Body of pancreas (tissue), 4 donors: Measurements from ENCODE around the gene SCN7A. TPM values are rescaled to one million over a fixed set of nuclear protein-coding genes. Genes with fewer than 3 reads are reported as not detected.

ENCODE experiments used
- ATAC-seq: fragments of 150-250 bp; one replicate; pipeline ENCODE4 v1.9.1; 2016
- DNase-seq, 4 donors: peaks; one replicate each; pipeline ENCODE4 v3.0.0-alpha.2; 2019
- H3K27ac ChIP-seq, 4 donors: fragments of 200-600 bp; sonication (generic); 1 replicate in 3 of 4; 2 replicates in 1 of 4; pipeline versions ENCODE4 v1.5.1 to v1.6.1; 2016 to 2019; ENCODE audit warnings: mild to moderate bottlenecking in 1 of 4, mixed read lengths in 1 of 4, moderate library complexity in 1 of 4
- H3K27me3 ChIP-seq, 2 donors: fragments of 200-600 bp; sonication (generic); one replicate each; pipeline ENCODE4 v1.6.0; 2016; ENCODE audit warnings: mild to moderate bottlenecking in 1 of 2
- H3K36me3 ChIP-seq, 2 donors: fragments of 200-600 bp; sonication (generic); replicated peaks in 1 of 2; 2 replicates each; pipeline ENCODE4 v1.5.1; 2016; ENCODE audit warnings: low read depth in 2 of 2; ENCODE audit not compliant: insufficient read depth in 1 of 2
- H3K4me1 ChIP-seq: fragments of 200-600 bp; sonication (generic); one replicate; pipeline ENCODE4 v1.6.0; 2016
- H3K4me3 ChIP-seq, 2 donors: fragments of 200-600 bp; sonication (generic); 1 replicate in 1 of 2; 2 replicates in 1 of 2; pipeline ENCODE4 v1.5.1; 2016 to 2019
- H3K9me3 ChIP-seq, 3 donors: fragments of 200-600 bp; sonication (generic); 1 replicate in 2 of 3; 2 replicates in 1 of 3; pipeline ENCODE4 v1.5.1; 2016
- CTCF ChIP-seq, 7 experiments: fragments of 450-650 bp in 4 of 7; fragments of 200-600 bp in 3 of 7; sonication (generic) in 3 of 7; IDR thresholded peaks; one replicate each; pipeline ENCODE4 v1.5.1; 2016 to 2019; ENCODE audit warnings: antibody characterized with exemption in 7 of 7
- POLR2A ChIP-seq, 3 donors: fragments of 450-650 bp; IDR thresholded peaks; one replicate each; pipeline ENCODE4 v1.6.1; 2016; ENCODE audit warnings: antibody characterized with exemption in 3 of 3, mild to moderate bottlenecking in 2 of 3
- WGBS, 2 donors: methylation state at CpG; one replicate each; pipeline ENCODE4 v1.1.5; 2017; 5-methylcytosine and 5-hydroxymethylcytosine counted together
- intact Hi-C: fragments of 100-400 bp; cut with DNase I; formaldehyde crosslinking; loops from one replicate; pipeline ENCODE4 v1.15.1; 2023
- total RNA-seq, 2 donors: library from RNA; depleted of rRNA; stranded (reverse); fragments of >200 nt; gene quantifications; one replicate each; pipeline ENCODE4 v1.1.0, GENCODE V29; 2016

SCN7A gene
- total RNA-seq, 2 donors from 2014 or later: 7.8 to 8.6 TPM

DNA sequence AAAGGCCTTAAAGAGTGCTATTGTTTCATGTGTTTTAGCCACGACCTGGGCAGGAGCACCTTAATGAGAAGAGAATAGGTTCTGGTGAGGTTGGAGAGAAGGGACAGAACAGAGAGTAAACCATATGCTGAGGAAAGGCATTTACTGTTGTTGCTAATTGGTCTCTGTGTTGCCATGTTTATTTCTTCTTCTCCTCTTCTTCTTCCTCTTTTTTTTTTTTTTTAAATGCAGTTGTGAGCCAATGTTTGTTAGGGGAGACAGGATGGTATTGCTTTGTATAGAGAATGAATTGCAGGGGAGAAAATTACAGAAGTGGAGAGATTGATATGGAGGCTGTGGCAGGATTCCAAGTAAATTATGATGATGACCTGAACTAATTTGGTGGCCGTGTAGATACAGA is 120.9 kb downstream of the SCN7A start:
- 39 to 40% methylated on average over 2 of the region's 2 CpGs for WGBS, 2 donors
- Histone ChIP-seq H3K4me3 (no peak overlapping the region), H3K9me3 (no peaks in the 10 kb centered on the region), H3K27ac (no peak overlapping the region), H3K27me3 (no peaks in the 10 kb centered on the region), H3K4me1 (peaks cover 8% of the 10 kb centered on the region), H3K36me3 (no peaks in the 10 kb centered on the region)
- TF ChIP-seq POLR2A (IDR thresholded peaks at IDR 0.05) (no peak), CTCF (IDR thresholded peaks at IDR 0.05) (no peak)
- DNase-seq (no peak), ATAC-seq (no peak)
- intact Hi-C loops: no loop called here

DNA sequence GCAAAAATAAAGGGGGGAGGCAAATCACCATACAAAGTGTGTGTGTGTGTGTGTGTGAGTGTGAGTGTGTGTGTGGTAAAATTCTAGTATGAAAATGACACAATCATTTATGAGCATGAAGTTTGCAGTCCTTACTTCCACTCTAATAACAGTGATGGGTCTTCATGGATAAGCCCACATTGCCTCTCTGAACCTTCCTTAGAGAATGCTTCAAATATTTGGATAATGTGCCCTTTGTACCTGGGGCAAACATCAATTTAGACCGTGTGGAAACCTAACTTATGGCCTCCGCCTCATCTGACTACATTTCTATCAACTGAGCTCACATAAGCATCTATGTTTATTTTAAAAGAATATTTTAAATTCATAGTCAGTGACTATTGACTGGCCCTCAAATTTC is 122.0 kb downstream of the SCN7A start:
- H3K36me3 ChIP-seq: no peaks in the 10 kb centered on the region
- intact Hi-C loops: no loop called here
- no peaks in the 10 kb centered on the region for H3K27me3 ChIP-seq

DNA sequence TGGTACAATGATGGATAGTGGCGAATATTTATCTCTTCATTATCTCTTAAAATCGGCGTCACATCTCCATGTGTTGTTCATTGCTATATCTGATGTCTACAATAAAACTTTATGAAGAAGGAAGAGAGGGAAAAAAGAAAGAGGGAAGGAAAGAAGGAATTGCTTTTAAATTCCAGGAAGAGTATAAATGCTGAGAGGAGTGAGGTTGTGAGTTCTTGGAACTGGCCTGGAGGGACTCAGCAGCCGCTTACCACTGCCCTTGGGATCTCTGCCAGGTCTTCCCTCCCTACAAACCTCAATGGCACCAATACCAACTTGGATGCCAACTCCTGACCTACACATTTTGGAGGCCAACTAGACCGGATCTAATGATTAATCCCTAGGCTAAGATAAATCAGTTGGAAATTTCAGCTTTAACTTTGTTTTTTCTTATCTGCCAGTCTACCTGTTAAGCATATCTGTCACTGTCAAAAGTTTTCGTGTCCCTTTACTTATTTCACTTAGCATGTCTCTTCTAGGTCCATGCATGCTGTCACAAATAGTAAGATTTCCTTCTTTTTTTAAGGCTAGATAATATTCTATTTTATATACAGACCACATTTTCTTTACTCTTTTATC is 128.1 kb downstream of the SCN7A start:
- intact Hi-C loops: no loop called here
- peak in 3 of 4 donors; percentile 44 to 64 (median 60) for DNase-seq
- no peaks in the 10 kb centered on the region for H3K36me3 ChIP-seq
- no peak for TF ChIP-seq CTCF (IDR thresholded peaks at IDR 0.05)
- no peak for TF ChIP-seq POLR2A (IDR thresholded peaks at IDR 0.05)
- no peak overlapping the region for H3K4me3 ChIP-seq
- H3K27me3 ChIP-seq: no peaks in the 10 kb centered on the region
- H3K9me3 ChIP-seq: no peaks in the 10 kb centered on the region
- 27 to 36% methylated on average over 6 of the region's 6 CpGs for WGBS, 2 donors
- no peak for ATAC-seq
- no peak overlapping the region for H3K27ac ChIP-seq
- peaks cover 8% of the 10 kb centered on the region for H3K4me1 ChIP-seq

More for the DNA sequence above, 122.0 kb downstream of the SCN7A start:
- TF ChIP-seq POLR2A (IDR thresholded peaks at IDR 0.05) (no peak), CTCF (IDR thresholded peaks at IDR 0.05) (no peak)
- no peak for DNase-seq
- Histone ChIP-seq H3K9me3 (no peaks in the 10 kb centered on the region), H3K4me1 (peaks cover 8% of the 10 kb centered on the region), H3K4me3 (no peak overlapping the region), H3K27ac (no peak overlapping the region)
- 56 to 62% methylated on average over 2 of the region's 2 CpGs for WGBS, 2 donors
- ATAC-seq: no peak

GRCh38 chr2:166365239-166365638 is 128.8 kb downstream of the SCN7A start:
- Histone ChIP-seq H3K27ac (no peak overlapping the region), H3K4me3 (no peak overlapping the region), H3K36me3 (no peaks in the 10 kb centered on the region), H3K4me1 (peaks cover 8% of the 10 kb centered on the region), H3K27me3 (no peaks in the 10 kb centered on the region), H3K9me3 (no peaks in the 10 kb centered on the region)
- intact Hi-C loops: no loop called here
- 85 to 94% methylated on average over 3 of the region's 3 CpGs for WGBS, 2 donors
- DNase-seq (no peak), ATAC-seq (no peak)
- no peak for TF ChIP-seq POLR2A (IDR thresholded peaks at IDR 0.05)
- no peak for TF ChIP-seq CTCF (IDR thresholded peaks at IDR 0.05)

- no peak for DNase-seq
- intact Hi-C loops: no loop called here
These were observed 129.4 kb downstream of the SCN7A start for GRCh38 chr2:166364476-166365161.

More at GRCh38 chr2:166364476-166365161, 129.4 kb downstream of the SCN7A start:
- Histone ChIP-seq H3K27me3 (no peaks in the 10 kb centered on the region), H3K9me3 (no peaks in the 10 kb centered on the region), H3K4me3 (no peak overlapping the region), H3K4me1 (peaks cover 8% of the 10 kb centered on the region), H3K36me3 (no peaks in the 10 kb centered on the region), H3K27ac (no peak overlapping the region)
- TF ChIP-seq CTCF (IDR thresholded peaks at IDR 0.05): no peak
- no peak for TF ChIP-seq POLR2A (IDR thresholded peaks at IDR 0.05)
- WGBS, 2 donors: 88 to 89% methylated on average over 9 of the region's 9 CpGs
- ATAC-seq: no peak
